GM21737 (cell line): Measurements from ENCODE around the gene TICRR.

Source experiments
- ATAC-seq: cut with Tn5 transposase; IDR thresholded peaks from one replicate; pipeline ENCODE4 v1.9.1; 2021; ENCODE audit warnings: mild to moderate bottlenecking, moderate library complexity; ENCODE audit not compliant: unreplicated experiment

The TICRR gene

GRCh38 chr15:89669941-89670340 is 94.7 kb downstream of the TICRR start:
- no peak for ATAC-seq

- no peak for ATAC-seq
These were observed 95.8 kb downstream of the TICRR start for GRCh38 chr15:89670971-89671560.

GRCh38 chr15:89671687-89672086 is 96.4 kb downstream of the TICRR start:
- no peak for ATAC-seq

- no peak for ATAC-seq
These were observed 97.2 kb downstream of the TICRR start for GRCh38 chr15:89672221-89673164.

- ATAC-seq: no peak
These were observed 97.9 kb downstream of the TICRR start for GRCh38 chr15:89673165-89673512.

- no peak for ATAC-seq
These were observed 99.3 kb downstream of the TICRR start for GRCh38 chr15:89674526-89674925.

- no peak for ATAC-seq
These were observed 100.3 kb downstream of the TICRR start for GRCh38 chr15:89675606-89676005.

GRCh38 chr15:89677381-89677780 is 102.1 kb downstream of the TICRR start:
- ATAC-seq: no peak
